ENCODE measurements around the gene MGMT.

DNA sequence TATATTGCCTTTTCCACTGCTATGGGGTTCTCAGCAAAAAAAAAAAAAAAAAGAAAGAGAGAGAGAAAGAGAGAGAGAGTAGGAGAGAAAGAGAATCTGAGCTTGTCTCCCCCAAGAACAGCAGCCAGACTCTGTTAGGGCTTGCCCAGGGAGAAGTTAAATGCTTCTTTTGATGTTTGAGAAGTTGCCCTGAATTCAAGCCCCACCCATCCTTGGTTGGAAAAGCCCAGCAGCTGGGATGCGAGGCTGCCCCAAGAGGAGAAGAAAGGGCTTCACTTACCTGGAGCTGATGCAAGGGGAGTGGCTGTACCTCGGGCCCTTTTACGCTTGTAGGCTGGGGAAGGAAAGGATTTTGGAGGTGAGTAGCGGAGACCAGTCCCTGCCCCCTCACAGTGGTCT is 20.9 kb upstream of the MGMT start:
- TF ChIP-seq CTCF (IDR thresholded peaks at IDR 0.05; ENCODE audit: borderline replicate concordance, extremely low read depth, low read length, poor library complexity, severe bottlenecking), result no peak
- no peak for TF ChIP-seq EZH2 (IDR thresholded peaks at IDR 0.05; ENCODE audit: borderline replicate concordance, low read depth, low read length, severe bottlenecking)
